T-helper 1 cell treated with Interleukin-12 subunit alpha and Interleukin-12 subunit beta and Interleukin-4 antibody, amounts not matched to agents 30 ng/mL and 1 ng/mL, for 36 hours (primary cell): Measurements from ENCODE around the gene RAB31. TPM values are rescaled to one million over a fixed set of nuclear protein-coding genes. Genes with fewer than 3 reads are reported as not detected.
"Not testable (repeated sequence)": the region's sequence is repeated elsewhere in the genome, so short reads cannot be mapped to it uniquely, and the experiment has no call there.

Experiments
- intact Hi-C: fragments of 100-400 bp; cut with micrococcal nuclease; formaldehyde crosslinking; loops from one replicate; pipeline ENCODE4 v1.15.1; 2024
- total RNA-seq: library from RNA; stranded (reverse); gene quantifications from 2 replicates; pipeline ENCODE4 v1.2.3, GENCODE V29; 2022

Gene RAB31
- total RNA-seq, 1 donor from 2014 or later = 0.66 TPM

DNA sequence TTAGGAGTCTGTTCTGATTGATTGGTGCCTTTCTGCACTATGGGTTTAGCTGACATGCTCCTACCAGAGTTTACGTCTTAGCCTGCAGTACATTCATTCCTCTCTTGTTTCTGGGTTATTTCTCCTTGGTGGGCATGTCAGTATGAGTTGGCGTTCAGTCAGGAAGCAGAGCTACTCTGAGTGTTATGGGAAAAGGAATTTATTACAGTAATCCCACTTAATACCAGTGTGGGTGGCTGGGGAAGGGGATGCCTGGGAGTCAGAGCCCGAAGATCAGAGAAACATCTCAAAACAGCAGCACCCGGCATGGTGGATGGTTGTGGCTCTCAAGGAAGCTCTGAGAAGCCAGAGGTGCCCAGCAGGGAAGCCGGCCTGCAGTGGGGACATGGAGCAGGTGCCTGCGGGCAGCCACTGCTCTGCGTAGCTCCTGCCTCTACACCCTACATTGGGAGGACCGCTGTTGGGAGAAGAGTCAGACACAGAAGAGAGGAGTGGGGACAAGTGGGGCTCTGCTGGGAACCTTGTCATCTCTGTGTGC is 48.9 kb downstream of the RAB31 start:
- intact Hi-C loops = no loop called here

GRCh38 chr18:9757827-9758621 is 49.9 kb downstream of the RAB31 start:
- intact Hi-C loops = no loop called here

GRCh38 chr18:9758624-9759075 is 50.5 kb downstream of the RAB31 start:
- intact Hi-C loops = no loop called here

DNA sequence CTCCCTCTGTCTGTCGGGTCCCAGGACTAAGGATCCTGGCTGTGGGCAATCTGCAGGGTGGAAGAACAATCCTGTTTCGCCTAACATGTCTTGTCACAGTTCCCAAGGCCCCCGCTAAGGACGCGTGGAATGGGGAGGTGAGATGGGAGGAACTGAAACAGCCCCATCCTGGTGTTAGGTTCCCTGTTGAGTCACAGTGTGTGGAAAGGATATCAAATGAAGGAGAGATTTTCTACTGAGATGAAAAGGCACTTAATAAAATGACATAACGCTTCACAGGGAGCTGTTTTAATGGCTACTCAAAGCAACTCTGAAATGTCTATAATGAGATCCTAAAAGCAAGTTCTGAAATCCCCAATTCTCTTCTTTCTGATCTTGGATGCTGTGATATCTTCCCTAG is 52.5 kb downstream of the RAB31 start:
- intact Hi-C loops = no loop called here

GRCh38 chr18:9762526-9762925 is 54.4 kb downstream of the RAB31 start:
- intact Hi-C loops = no loop called here

DNA sequence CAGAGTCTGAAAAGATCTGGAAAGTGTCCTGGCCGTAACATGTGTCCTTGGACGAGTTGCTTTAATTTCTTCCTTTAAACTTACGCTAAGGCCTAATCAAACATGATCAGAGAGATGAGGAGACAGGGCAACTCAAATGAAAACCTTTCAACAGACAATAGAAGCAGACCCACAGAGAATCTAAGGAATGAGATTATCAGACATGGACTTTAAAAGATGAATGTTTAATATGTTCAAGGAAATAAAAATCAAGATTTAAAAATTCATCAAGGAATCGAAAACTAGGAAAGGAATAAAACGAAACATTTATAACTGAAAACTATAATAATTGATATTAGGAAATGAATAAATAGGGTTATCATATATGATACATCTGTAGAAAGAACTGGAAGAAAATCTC is 55.1 kb downstream of the RAB31 start:
- intact Hi-C loops = no loop called here

DNA sequence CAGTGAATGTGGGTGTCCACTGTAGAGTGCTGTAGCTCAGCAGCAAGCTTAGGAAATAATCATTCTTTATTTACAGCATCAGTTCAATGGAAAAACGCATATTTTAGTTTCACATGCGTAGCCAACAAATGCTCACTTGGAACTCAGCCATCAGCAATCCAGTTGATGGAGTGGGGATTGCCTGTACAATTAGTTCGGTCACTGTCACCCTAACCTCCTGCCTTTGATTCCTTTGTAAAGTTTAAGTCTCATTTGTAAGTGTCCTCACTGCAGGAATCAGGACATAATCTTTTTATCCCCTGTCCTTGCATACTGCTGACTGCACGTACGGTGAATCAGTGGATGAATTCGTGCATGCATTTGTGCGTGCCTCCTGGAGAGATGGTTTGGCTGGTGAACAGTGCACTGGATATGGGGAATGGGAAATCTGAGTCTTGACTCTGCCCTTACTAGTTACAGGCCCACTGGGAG is 55.9 kb downstream of the RAB31 start:
- intact Hi-C loops = no loop called here

- intact Hi-C loops = no loop called here
Observed at GRCh38 chr18:9765501-9765900, 57.4 kb downstream of the RAB31 start.

- intact Hi-C loops = no loop called here
Observed at GRCh38 chr18:9766076-9766481, 58.0 kb downstream of the RAB31 start.

DNA sequence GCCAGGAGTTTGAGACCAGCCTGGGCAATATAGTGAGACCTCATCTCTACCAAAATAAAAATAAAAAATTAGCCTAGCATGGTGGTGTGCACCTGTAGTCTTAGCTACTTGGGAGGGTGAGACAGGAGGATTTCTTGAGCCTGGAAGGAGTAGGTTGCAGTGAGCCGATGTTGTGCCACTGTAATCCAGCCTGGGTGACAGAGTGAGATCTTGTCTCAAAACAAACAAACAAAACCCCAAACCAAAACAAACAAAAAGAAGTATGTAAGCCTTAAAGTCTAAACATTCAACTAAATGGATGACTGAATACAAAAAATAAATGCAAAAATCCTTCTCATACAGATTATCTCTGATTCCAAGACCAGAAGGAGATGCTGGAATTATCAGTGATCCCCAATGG is 58.6 kb downstream of the RAB31 start:
- intact Hi-C loops = no loop called here

DNA sequence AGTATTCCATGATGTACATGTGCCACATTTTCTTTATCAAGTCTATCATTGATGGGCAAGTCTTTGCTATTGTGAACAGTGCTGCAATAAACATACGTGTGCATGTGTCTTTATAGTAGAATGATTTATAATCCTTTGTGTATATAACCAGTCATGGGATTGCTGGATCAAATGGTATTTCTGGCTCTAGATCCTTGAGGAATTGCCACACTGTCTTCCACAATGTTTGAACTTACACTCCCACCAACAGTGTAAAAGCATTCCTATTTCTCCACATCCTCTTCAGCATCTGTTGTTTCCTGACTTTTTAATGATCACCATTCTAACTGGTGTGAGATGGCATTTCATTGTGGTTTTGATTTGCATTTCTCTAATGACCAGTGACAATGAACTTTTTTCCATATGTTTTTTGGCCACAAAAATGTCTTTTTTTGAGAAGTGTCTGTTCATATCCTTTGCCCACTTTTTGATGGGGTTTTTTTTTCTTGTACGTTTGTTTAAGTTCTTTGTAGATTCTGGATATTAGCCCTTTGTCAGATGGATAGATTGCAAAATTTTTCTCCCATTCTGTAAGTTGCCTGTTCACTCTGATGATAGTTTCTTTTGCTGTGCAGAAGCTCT is 60.1 kb downstream of the RAB31 start:
- intact Hi-C loops = not testable (repeated sequence)

DNA sequence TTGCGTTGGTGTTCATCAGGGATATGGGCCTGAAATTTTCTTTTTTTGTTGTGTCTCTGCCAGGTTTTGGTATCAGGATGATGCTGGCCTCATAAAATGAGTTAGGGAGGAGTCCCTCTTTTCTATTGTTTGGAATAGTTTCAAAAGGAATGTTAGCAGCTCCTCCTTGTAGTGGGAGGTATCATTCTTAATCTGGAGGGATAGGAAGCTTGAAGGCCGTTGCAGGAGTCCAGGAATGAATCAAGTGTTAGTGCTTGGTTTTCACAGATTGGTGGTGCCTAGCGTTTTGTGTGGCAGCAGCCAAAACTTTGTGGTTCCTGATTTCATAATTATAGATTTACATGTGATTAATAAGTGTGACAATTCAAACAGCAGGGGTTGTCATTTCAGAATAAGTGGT is 62.0 kb downstream of the RAB31 start:
- intact Hi-C loops = loop anchor here (5.0 kb wide), 1 partner anchor 193 kb away; no protein-coding TSS in a partner anchor

GRCh38 chr18:9771261-9771976 is 63.3 kb downstream of the RAB31 start:
- intact Hi-C loops = loop anchor here (1.0 to 5.0 kb wide), 2 partner anchors 158 to 194 kb away; no protein-coding TSS in a partner anchor

GRCh38 chr18:9771977-9772660 is 64.0 kb downstream of the RAB31 start:
- intact Hi-C loops = loop anchor here (1.0 to 5.0 kb wide), 2 partner anchors 159 to 195 kb away; no protein-coding TSS in a partner anchor

DNA sequence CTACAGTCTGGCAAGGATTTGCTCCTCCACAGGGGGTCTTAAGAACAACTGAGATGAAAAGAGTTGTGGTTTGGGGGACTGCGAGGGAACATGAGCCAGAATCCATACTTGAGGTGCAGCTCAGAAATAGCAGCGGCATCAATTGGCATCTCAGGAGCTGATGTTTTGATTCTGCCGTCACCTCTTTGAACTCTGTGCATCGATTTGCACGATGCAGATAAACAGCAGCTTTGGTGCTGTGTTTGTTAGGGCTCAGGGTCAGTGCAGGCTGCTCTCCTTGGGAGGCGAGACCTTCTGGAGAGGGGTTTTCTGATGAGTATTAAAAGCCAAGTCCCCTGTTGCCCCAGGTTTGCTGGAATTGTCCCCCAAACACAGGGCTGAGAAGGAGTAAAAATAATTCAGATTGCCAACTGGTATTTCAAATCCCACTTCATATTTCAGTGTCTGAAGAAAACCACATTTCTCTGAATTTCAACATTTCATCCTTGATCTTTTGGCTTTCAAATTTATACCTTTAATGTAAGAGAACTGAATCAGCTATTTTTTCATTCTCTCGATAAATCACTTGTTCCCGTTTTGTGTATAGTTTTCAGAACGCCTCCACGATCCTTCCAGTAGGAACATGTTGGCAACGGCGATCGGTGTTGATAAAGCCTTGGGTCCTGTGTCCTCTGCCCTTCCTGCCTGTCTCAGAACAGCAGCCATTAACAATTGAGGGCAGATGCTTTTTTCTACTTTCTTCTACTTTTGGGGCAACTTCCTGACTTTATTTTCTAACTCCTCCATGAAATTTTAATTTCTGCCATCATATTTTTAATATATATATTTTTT is 65.0 kb downstream of the RAB31 start:
- intact Hi-C loops = loop anchor here (5.0 kb wide), 1 partner anchor 196 kb away; no protein-coding TSS in a partner anchor

DNA sequence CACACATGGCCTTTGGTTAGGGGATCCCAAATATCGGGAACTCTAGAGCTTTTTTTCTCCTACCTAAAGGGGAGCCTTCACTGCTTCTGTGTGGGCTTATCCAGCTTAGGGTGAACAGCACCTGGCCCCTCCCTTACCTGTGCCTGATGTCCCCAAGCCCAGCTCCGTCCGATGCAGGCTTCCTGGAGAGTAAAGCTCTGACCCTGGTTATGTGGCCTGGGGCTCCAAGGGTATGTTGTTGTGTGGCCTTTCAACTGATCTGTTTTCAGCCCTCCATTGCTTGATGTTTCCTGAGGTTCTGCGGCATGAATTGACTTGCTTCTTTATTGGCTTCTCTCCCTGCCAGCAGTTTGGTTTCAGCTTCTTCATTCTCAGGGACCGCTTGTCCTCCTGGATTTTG is 66.0 kb downstream of the RAB31 start:
- intact Hi-C loops = loop anchor here (5.0 kb wide), 1 partner anchor 197 kb away; no protein-coding TSS in a partner anchor

DNA sequence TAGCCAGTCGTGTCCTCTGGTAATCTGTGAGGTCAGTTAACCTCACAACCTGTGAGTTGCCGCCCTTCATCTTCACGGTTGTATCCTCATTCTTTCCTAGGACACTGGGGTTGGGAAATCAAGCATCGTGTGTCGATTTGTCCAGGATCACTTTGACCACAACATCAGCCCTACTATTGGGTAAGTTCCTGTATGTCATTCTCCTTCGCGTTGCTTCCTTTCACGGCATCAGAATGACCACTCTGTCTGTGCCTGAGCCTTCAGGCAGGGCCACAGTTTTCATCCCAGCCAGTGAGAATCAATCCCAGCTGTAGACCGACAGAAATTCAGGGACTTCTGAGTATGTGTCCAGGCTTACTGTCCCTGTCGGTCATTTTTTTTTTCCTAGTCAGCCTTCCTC is 67.1 kb downstream of the RAB31 start:
- intact Hi-C loops = no loop called here

- intact Hi-C loops = no loop called here
Observed at GRCh38 chr18:9779630-9780029, 71.5 kb downstream of the RAB31 start.

DNA sequence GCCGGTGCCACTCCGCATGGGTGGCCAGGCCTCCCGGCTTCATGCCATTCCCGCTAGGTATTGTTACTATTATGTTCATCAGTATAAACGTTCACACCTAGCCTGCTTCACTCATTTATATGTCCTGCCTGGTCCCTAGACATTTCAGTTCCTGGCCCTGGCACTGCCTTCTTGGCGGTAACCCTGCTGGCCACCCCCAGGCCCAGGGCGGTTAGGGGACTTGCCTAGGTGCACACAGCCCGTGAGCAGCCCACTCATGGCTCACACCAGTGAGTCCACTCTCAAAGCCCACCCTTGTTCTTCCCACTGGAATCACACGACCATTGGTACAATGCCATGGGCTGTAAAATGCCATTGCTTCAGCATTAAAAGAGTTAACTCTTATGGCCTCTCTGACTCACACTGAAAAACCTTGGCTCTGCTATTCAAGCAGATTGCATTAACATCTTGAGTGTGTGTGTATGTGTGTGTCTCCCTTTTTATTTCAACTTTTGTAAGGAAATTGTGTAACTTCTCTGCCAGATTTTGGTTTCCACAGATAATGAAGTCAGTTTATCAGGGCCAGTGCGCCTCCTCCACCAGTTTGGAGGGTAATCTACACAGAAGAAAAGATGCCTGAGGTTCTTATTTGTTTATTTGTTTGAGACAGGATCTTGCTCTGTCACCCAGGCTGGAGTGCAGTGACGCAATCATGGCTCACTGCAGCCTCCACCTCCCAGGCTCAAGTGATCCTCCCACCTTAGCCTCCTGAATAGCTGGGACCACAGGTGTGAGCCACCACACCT is 74.2 kb downstream of the RAB31 start:
- intact Hi-C loops = no loop called here
